ENCODE data around the gene C9orf57. TPM values are rescaled to one million over a fixed set of nuclear protein-coding genes. Genes with fewer than 3 reads are reported as not detected.
"Not testable (repeated sequence)": the region's sequence is repeated elsewhere in the genome, so short reads cannot be mapped to it uniquely, and the experiment has no call there.

The C9orf57 gene, protein sequence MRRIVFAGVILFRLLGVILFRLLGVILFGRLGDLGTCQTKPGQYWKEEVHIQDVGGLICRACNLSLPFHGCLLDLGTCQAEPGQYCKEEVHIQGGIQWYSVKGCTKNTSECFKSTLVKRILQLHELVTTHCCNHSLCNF
- total RNA-seq, result not detected
- long read RNA-seq, result 0 reads

DNA sequence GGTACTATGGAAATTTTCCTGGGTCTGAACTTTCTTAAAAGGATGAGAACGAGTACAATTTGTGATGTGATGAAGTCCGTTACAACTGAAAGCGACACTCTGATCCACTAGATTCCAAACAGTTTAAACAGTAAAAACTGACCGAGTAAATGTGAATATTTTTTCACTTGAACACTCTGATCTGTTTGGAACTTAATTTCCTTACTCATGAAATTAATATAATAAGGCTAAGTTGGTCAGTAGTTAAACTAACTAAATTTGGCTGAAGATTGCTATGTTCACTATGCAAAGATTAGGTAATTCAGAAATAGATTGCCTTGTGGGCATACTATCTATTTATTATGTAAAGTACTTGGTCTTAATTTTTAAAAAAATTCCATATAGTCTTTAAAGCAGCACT lies at the start of gene C9orf57:
TSS of gene C9orf57 (minus strand) at position 101 of the 400 bp plus-strand sequence. CDS start 1,282 bp downstream, outside the sequence.
- DNase-seq (ENCODE audit: missing footprints) (no peak), ATAC-seq (no peak)
- intact Hi-C loops (cut with DNase I), result no loop called here

DNA sequence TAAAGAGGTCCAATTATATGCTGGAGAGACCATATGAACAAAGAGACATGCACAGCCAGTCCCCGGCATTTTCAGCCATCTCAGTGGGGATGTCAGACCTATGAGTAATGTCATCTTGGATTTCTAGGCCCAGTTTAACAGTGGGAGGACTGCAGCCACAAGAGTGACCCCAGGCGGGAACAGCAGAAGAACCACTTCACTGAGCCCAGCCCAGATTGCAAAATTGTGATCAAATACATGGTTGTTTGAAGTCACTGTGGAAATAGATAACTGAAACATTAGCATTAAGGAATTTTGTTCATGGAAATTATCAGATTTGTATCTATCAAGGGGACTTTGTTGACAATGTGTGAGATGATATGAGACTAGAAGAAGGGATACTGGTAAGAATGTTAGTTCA lies 42.1 kb upstream of the C9orf57 start:
- DNase-seq (ENCODE audit: missing footprints) (no peak), ATAC-seq (no peak)
- intact Hi-C loops (cut with DNase I), result no loop called here

DNA sequence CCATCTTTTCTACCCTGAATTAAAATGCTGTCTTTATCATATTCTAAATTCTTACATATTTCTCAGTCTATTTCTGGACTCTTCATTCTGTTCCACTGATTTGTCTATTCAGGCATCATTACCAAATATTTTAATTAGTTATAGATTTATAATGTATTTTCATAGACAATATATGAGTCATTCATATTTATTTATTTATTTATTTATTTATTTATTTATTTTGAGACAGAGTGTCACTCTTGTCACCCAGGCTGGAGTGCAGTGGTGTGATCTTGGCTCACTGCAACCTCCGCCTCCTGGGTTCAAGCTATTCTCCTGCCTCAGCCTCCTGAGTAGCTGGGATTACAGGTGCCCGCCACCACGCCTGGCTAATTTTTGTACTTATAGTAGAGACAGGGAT lies 35.1 kb upstream of the C9orf57 start:
- DNase-seq (ENCODE audit: missing footprints); intact Hi-C loops (cut with DNase I); ATAC-seq: not testable (repeated sequence)

DNA sequence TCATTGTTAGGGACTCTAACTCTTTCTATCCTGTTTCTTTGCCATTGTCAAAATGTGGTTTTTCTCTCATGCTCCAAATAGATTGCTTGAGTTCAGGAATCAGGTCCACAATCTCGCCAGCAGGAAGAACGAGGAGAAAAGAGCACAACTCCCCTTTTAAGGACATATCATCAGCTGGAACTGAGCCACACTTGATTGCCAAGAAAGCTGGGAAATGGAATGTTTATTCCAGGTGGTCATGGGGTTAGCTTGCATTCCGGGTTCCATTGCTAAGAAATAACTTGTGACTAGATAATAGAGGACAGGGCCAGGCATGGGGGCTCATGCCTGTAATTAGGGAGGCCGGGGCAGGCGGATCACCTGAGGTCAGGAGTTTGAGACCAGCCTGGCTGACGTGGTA lies 32.4 kb upstream of the C9orf57 start:
- no peak for DNase-seq (ENCODE audit: missing footprints)
- intact Hi-C loops (cut with DNase I), result no loop called here
- ATAC-seq, result no peak

DNA sequence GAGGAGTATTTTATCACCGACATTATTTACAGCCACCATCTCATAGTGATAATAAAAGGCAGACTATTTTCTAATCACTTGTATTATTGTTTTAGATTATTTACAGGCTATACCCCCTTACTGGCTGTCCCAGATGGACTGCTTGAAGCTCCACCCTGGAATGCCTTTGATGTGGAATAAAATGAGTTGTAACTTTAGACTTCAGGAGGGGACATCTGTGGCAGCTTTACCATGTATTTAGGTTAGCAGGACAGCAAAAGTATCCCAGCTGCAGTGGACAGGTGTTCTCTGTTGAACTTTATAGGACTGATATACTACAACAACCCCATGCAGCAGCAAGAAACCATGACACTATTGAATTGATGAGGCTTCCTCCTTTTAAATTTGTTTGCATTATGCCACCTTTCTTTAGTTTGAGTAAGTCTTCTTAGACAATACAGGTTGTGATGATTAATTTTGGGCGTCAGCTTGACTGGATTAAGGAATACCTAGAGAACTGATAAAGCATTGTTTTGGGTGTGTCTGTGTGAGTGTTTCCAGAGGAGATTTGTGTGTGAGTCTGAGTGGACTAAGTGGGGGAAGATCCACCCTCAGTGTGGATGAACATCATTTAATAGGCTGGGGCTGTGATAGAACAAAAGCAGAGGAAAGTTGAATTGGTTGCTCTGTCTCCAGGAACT lies 29.2 kb upstream of the C9orf57 start:
- intact Hi-C loops (cut with DNase I), result no loop called here
- DNase-seq (ENCODE audit: missing footprints), result no peak
- ATAC-seq, result no peak

DNA sequence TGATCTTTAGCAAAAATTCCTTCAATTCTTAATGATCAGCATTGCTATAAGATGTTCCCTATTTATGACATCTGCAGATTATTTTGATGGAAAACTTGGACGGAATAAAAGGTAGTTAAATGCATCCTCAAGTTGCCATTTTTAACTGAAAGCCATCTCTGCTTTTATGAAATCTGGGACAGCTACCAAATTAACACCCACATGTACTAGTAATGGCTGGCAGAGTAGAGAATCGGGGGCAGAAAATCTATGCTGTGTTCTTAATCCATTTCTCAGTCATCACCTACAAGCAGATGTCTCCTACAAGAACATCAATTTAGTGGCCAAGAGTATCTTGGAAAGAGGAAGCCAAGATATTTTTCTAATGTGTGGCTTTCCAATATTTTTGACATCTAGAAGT lies 22.1 kb upstream of the C9orf57 start:
- DNase-seq (ENCODE audit: missing footprints) (no peak), ATAC-seq (no peak)
- intact Hi-C loops (cut with DNase I), result no loop called here

DNA sequence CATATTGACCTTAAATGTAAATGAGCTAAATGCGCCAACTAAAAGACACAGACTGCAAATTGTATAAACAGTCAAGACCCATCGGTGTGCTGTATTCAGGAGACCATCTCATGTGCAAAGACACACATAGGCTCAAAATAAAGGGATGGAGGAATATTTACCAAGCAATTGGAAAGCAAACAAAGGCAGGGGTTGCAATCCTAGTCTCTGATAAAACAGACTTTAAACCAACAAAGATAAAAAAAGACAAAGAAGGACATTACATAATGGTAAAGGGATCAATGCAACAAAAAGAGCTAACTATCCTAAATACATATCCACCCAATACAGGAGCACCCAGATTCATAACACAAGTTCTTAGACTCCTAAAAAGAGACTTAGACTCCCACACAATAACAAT lies 14.3 kb upstream of the C9orf57 start:
- intact Hi-C loops (cut with DNase I); DNase-seq (ENCODE audit: missing footprints); ATAC-seq: not testable (repeated sequence)

DNA sequence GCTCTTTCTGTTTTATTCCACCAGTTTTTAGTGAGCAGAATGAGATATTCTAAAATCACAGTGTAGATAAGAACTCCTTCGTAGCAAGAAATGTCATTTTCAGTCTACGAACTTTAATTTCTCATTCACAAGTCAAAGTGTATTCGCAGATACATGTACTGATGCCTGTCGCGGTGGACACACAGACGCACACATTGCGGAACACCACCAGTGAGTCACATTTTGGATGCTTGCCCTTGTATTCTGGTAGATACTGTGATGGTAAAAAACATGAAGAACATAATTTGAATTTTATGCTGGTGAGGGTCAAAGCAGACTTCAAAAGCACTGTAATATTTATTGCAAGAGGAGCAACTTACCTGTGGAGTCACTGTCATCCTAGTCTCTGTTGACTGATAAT lies 4.7 kb upstream of the C9orf57 start:
- intact Hi-C loops (cut with DNase I), result no loop called here
- DNase-seq (ENCODE audit: missing footprints) (no peak), ATAC-seq (no peak)

DNA sequence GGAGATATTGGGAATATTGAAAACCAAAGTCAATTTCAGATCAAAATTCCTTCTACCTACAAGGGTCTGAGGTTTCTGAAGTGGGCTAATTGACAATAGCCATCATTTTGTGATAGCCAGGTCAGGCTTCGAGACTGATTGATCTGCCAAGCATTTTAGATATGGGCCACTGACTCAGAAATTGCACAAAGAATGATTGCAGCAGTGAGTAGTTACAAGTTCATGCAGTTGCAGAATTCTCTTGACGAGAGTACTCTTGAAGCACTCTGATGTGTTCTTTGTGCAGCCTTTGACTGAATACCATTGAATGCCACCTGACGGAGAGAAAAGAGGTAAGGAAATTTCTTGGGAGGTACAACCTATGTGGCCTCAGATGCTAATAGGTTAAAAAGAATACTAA lies 8.3 kb downstream of the C9orf57 start:
- intact Hi-C loops (cut with DNase I), result no loop called here
- ATAC-seq (no peak), DNase-seq (ENCODE audit: missing footprints) (no peak)

DNA sequence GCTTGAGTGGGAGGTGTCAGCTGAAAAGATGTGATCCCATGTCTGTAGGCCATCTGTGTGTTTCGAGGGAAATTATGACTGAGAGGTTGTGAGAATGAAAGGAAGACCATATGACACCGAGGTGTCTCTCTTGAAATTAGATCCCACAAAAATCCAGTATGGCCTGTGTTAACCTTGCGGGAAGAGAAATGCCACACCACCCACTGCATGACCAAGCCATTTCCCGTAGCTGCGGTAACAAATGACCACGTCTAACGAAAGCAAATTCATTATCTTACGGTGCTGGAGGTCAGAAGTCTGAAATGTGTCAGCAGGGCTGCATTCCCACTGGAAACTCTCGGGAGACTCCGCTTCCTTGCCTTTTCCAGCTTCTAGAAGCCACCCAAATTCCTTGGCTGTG lies 11.6 kb downstream of the C9orf57 start:
- no peak for DNase-seq (ENCODE audit: missing footprints)
- intact Hi-C loops (cut with DNase I), result loop anchor here (10.0 kb wide), 1 partner anchor 546 kb away; no protein-coding TSS in a partner anchor
- no peak for ATAC-seq

DNA sequence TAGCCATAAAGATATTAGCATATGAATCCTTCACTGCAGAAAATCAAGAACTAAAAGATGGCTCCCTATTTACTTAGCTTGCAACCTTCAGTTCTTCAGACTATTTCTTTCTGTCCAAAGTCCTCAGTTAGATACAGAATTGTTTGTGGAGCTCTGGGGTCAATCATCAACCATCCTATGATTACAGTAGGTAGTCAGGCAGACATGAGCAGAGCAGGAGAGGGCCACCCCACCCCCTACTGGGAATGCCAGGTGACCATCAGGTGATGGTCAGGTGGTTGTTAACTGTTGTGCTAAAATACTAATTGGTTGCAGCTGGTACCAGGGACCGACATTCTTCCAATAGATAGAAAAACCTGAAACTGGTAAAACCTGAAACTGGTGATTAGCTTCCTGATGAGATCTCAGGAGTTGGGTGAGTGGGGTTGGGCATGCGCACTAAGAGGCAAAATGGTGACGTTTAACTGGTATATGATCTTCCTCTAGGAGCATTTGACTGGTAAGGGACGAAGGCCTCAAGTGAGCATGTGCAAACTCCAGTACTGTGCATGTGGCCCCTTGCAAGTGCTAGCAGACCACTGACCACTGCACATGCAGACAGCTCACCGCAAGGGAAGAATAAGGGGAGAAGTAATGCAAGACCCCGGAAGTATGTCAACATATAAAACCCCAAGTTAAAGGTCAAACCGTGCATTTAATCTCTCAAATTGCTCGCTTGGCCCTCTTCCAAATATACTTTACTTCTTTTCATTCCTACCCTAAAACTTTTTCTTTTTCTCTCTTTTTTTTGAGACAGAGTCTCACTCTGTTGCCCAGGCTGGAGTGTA lies 13.6 kb downstream of the C9orf57 start:
- DNase-seq (ENCODE audit: missing footprints) (no peak), ATAC-seq (no peak)
- intact Hi-C loops (cut with DNase I), result loop anchor here (10.0 kb wide), 1 partner anchor 548 kb away; no protein-coding TSS in a partner anchor

DNA sequence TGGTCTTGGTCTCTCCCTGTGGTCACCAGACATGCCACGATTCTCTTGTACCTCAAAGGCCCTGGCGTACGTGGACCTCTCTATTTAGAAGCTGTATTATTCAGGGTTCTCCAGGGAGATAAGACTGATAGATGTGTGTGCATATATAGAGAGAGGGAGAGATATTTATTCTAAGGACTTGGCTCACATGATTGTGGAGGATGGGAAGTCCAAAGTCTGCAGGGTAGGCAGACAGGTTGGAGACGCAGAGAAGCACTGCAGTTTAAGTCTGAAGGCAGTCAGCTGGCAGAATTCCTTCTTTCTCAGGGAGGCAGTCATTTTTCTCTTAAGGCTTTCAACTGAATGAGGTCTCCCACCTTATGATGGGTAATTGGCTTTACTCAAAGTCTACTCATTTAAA lies 16.3 kb downstream of the C9orf57 start:
- DNase-seq (ENCODE audit: missing footprints), result no peak
- no peak for ATAC-seq
- intact Hi-C loops (cut with DNase I), result loop anchor here (10.0 kb wide), 1 partner anchor 551 kb away; no protein-coding TSS in a partner anchor

DNA sequence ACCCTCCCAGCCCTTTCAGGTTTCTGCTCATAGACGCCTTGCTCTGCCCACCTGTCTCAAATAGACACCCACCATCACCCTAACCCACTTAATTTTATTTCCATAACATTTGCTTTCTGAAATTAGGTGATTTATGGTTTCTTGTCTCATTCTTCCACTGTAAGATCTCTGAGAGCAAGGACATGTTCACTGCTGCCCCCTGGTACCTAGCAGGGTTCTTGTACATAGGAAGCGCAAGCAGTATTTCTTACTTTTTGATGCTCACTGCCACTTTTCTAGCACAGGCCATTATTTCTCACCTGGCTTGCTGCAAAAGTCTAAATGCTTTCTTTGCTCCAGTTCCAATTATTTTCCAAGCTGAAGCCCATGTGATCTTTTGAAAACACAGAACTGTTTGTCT lies 16.8 kb downstream of the C9orf57 start:
- ATAC-seq, result no peak
- no peak for DNase-seq (ENCODE audit: missing footprints)
- intact Hi-C loops (cut with DNase I), result loop anchor here (10.0 kb wide), 1 partner anchor 551 kb away; no protein-coding TSS in a partner anchor

DNA sequence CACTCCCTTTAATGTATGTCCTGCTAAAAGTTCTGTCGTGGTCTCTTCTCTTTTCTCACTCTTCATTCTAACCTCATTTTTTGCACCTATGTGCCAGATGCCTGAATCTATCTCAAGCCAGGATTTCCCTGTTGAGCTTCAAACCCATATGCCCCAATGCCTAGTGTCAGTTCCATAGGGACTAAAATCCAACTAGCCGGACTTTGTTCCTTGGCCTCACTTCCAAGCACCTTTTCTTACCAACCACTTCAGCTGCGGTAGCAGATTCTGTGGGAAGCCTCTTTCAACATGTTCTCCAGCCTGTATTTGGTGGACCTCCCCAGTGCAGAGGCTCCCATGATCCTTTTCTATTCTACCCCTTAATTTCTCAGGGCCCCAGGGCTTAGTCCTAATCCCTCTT lies 17.5 kb downstream of the C9orf57 start:
- intact Hi-C loops (cut with DNase I), result loop anchor here (10.0 kb wide), 1 partner anchor 552 kb away; no protein-coding TSS in a partner anchor
- ATAC-seq (no peak), DNase-seq (ENCODE audit: missing footprints) (no peak)

DNA sequence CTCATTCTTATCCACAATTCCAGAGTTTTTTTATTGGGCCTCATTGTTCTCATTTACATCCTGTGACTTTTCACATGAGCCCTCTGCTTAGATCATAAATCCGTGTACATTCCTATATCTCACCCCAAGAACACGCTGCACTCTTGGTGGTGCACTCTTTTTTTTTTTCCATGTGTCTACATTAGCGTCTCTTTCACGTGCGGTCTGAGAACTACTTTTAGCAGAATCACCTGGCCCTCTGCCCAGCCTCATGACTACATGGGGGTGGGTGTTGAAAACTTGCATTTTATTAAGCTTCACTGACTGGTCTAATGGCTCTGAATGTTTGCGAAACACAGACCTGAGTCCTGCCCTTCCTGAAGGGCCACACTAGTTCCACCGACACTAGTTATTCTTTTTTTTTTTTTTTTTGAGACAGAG lies 18.6 kb downstream of the C9orf57 start:
- intact Hi-C loops (cut with DNase I), result loop anchor here (10.0 kb wide), 1 partner anchor 553 kb away; no protein-coding TSS in a partner anchor
- peak; percentile 71 for DNase-seq (ENCODE audit: missing footprints)

DNA sequence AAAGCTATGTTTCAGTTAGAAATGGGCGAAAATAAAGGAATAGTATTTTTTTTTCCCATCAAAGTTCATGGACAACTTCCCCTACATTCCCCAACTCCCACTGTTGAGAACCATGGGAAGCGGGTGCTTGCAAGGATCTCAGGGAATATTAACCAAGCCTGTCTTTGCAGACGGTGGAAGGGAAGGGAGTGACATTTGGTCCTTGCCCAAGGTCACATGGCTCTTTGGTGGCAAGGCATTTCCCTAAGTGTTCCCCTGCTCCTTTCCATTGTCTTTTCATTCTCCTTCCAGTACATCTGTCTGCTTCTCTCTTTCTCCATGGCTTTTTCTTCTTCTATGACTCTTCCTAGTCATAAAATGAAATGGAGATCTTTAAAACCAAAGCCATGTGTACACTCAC lies 19.0 kb downstream of the C9orf57 start:
- intact Hi-C loops (cut with DNase I), result loop anchor here (10.0 kb wide), 1 partner anchor 553 kb away; no protein-coding TSS in a partner anchor
- ATAC-seq (no peak), DNase-seq (ENCODE audit: missing footprints) (no peak)

More for the DNA sequence above, 18.6 kb downstream of the C9orf57 start:
- no peak for ATAC-seq

DNA sequence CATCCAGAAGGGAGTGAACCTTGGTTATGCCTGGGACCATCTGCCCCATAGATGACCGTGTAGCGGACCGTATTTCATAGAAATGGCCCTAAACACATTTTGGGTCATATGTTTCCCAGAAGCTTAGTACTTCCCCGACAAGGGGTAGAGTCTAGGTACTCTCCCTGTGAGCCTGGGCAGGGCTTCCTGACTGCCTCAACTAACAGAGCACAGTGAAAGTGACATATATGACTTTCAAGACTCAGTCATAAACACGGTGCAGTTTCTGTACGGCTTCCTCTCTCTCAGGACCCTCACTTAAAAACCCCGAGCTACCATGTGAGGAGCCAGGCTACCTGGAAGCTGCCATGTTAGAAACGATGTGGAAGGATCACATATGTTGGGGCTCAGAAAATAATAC lies 20.9 kb downstream of the C9orf57 start:
- DNase-seq (ENCODE audit: missing footprints) (no peak), ATAC-seq (no peak)
- intact Hi-C loops (cut with DNase I), result loop anchor here (1.0 to 10.0 kb wide), 2 partner anchors 233 to 785 kb away; no protein-coding TSS in a partner anchor

DNA sequence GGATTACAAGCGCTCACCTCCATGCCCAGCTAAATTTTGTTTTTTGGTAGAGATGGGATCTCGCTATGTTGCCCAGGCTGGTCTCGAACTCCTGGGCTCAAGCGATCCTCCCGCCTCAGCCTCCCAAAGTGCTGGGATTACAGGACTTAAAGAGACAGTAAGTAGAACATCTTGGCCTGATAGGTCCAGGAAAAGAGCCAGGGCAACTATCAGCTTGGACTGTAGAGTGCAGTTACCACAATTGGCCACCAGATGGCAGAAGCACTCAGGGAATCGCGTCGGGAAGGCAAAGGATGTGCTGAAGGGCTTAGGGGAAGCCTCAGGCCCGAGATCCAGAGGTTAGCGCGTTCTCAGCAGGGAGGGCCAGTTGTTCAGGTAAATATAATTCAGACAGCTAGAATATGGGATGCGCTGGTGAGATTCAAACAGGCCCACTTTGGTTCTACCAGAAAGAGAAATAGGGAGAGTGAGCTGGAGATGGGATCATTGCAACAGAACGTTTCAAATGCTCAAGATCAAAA lies 21.5 kb downstream of the C9orf57 start:
- peak; percentile 74 for DNase-seq (ENCODE audit: missing footprints)
- intact Hi-C loops (cut with DNase I), result loop anchor here (1.0 to 10.0 kb wide), 2 partner anchors 233 to 786 kb away; no protein-coding TSS in a partner anchor
- peak; percentile 80 for ATAC-seq

DNA sequence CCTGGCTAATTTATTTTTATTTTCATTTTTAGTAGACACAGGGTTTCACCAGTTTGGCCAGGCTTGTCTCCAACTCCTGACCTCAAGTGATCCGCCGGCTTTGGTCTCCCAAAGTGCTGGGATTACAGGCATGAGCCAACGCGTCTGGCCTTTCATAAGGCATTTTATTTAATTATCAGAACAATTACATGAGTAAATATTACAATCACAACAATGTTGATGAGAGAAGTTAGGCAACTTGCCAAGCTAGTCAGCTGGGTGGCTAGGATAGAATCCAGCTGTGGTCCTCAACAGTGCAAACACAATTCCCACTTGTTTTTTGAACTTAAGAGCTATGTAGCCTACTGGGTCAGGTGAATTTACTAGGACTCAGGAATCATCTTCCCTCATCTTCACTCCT lies 22.0 kb downstream of the C9orf57 start:
- peak; percentile 70 for DNase-seq (ENCODE audit: missing footprints)
- intact Hi-C loops (cut with DNase I), result loop anchor here (10.0 kb wide), 1 partner anchor 786 kb away; no protein-coding TSS in a partner anchor
- ATAC-seq, result peak; percentile 72
